Prostate gland (tissue), 2 donors: ENCODE measurements around the gene SLC38A6. TPM values are rescaled to one million over a fixed set of nuclear protein-coding genes. Genes with fewer than 3 reads are reported as not detected.

Experiments used
- DNase-seq: peaks from one replicate; pipeline ENCODE4 v3.0.0-alpha.2; 2019; ENCODE audit warnings: low spot score
- H3K27ac ChIP-seq, 2 donors: fragments of 200-600 bp; sonication (generic); 2 replicates each; pipeline ENCODE4 v1.5.1; 2017 to 2019
- H3K27me3 ChIP-seq: fragments of 200-600 bp; sonication (generic); replicated peaks from 2 replicates; pipeline ENCODE4 v1.5.1; 2019; ENCODE audit not compliant: insufficient read depth
- H3K36me3 ChIP-seq, 2 donors: fragments of 200-600 bp; sonication (generic); 1 replicate in 1 of 2; 2 replicates in 1 of 2; pipeline versions ENCODE4 v1.5.1 to v1.8.1; 2017 to 2019
- H3K4me1 ChIP-seq: fragments of 200-600 bp; sonication (generic); replicated peaks from 2 replicates; pipeline ENCODE4 v1.5.1; 2019
- H3K4me3 ChIP-seq, 2 donors: fragments of 200-600 bp; sonication (generic); 2 replicates each; pipeline ENCODE4 v1.5.1; 2017 to 2019
- H3K9me3 ChIP-seq: fragments of 200-600 bp; sonication (generic); 2 replicates; pipeline ENCODE4 v1.5.1; 2017
- CTCF ChIP-seq, 4 experiments: fragments of 200-600 bp in 2 of 4; fragments of 450-650 bp in 2 of 4; sonication (generic) in 2 of 4; IDR thresholded peaks; 1 replicate in 3 of 4; 2 replicates in 1 of 4; pipeline ENCODE4 v1.5.1; 2016 to 2019; ENCODE audit warnings: antibody characterized with exemption in 4 of 4, mild to moderate bottlenecking in 2 of 4, moderate library complexity in 2 of 4
- POLR2A ChIP-seq: fragments of 450-650 bp; IDR thresholded peaks from one replicate; pipeline ENCODE4 v1.6.1; 2016; ENCODE audit warnings: antibody characterized with exemption, mild to moderate bottlenecking
- POLR2AphosphoS5 ChIP-seq: sonication (generic); formaldehyde crosslinking; IDR thresholded peaks from one replicate; pipeline ENCODE4 v1.6.1; 2017; ENCODE audit warnings: antibody characterized with exemption
- WGBS: methylation state at CpG from one replicate; pipeline ENCODE4 v1.1.5; 2018; 5-methylcytosine and 5-hydroxymethylcytosine counted together
- intact Hi-C: fragments of 100-400 bp; cut with DNase I; formaldehyde crosslinking; loops from one replicate; pipeline ENCODE4 v1.14.2; 2022
- total RNA-seq, 2 donors: library from RNA; depleted of rRNA; stranded (reverse); fragments of >200 nt; gene quantifications; one replicate each; pipeline ENCODE4 v1.1.0, GENCODE V29; 2016

SLC38A6 gene
- total RNA-seq, 2 donors from 2014 or later: 13.7 to 15.1 TPM

- Histone ChIP-seq H3K36me3 (peaks cover 0 to 3% of the 10 kb centered on the region in 2 donors), H3K27ac (no peak overlapping the region), H3K4me1 (no peaks in the 10 kb centered on the region), H3K9me3 (no peaks in the 10 kb centered on the region), H3K27me3 (no peaks in the 10 kb centered on the region), H3K4me3 (no peak overlapping the region)
- TF ChIP-seq POLR2A: no peak
- no peak for TF ChIP-seq CTCF (IDR thresholded peaks at IDR 0.05)
- TF ChIP-seq POLR2AphosphoS5: no peak
- DNase-seq: no peak
- WGBS: 83% methylated on average over 1 of the region's 1 CpG
- intact Hi-C loops: loop anchor here (5.0 kb wide), 2 partner anchors 262 to 337 kb away; partner anchors contain the start of genes SIX1 and SIX4
Observed at GRCh38 chr14:60984196-60984595, 3.2 kb downstream of the SLC38A6 start.

GRCh38 chr14:60986500-60986899 is 5.5 kb downstream of the SLC38A6 start:
- no peaks in the 10 kb centered on the region for H3K4me1 ChIP-seq
- H3K36me3 ChIP-seq: peaks cover 0 to 3% of the 10 kb centered on the region in 2 donors
- no peak for TF ChIP-seq POLR2AphosphoS5
- no peak for TF ChIP-seq POLR2A
- TF ChIP-seq CTCF (IDR thresholded peaks at IDR 0.05): no peak
- no peaks in the 10 kb centered on the region for H3K27me3 ChIP-seq
- intact Hi-C loops: no loop called here
- no peak overlapping the region for H3K27ac ChIP-seq
- no peaks in the 10 kb centered on the region for H3K9me3 ChIP-seq
- DNase-seq: no peak
- 94% methylated on average over 2 of the region's 2 CpGs for WGBS
- H3K4me3 ChIP-seq: no peak overlapping the region

- no peaks in the 10 kb centered on the region for H3K4me1 ChIP-seq
- intact Hi-C loops: no loop called here
- H3K27me3 ChIP-seq: no peaks in the 10 kb centered on the region
- H3K36me3 ChIP-seq: peaks cover 0 to 3% of the 10 kb centered on the region in 2 donors
- no peak for TF ChIP-seq POLR2AphosphoS5
- no peak for TF ChIP-seq POLR2A
- no peak for TF ChIP-seq CTCF (IDR thresholded peaks at IDR 0.05)
- no peak for DNase-seq
- H3K4me3 ChIP-seq: no peak overlapping the region
- no peaks in the 10 kb centered on the region for H3K9me3 ChIP-seq
- H3K27ac ChIP-seq: no peak overlapping the region
- 94% methylated on average over 2 of the region's 2 CpGs for WGBS
Observed at GRCh38 chr14:60989599-60989998, 8.6 kb downstream of the SLC38A6 start.

GRCh38 chr14:60998617-60999016 is 17.6 kb downstream of the SLC38A6 start:
- Histone ChIP-seq H3K9me3 (no peaks in the 10 kb centered on the region), H3K27me3 (no peaks in the 10 kb centered on the region), H3K27ac (no peak overlapping the region), H3K4me1 (no peaks in the 10 kb centered on the region), H3K4me3 (no peak overlapping the region), H3K36me3 (no peaks in the 10 kb centered on the region)
- no peak for DNase-seq
- TF ChIP-seq CTCF (IDR thresholded peaks at IDR 0.05): no peak
- no peak for TF ChIP-seq POLR2AphosphoS5
- TF ChIP-seq POLR2A: no peak
- WGBS: 97% methylated on average over 9 of the region's 9 CpGs
- intact Hi-C loops: no loop called here

GRCh38 chr14:60999536-60999935 is 18.5 kb downstream of the SLC38A6 start:
- TF ChIP-seq CTCF (IDR thresholded peaks at IDR 0.05): no peak
- TF ChIP-seq POLR2A: no peak
- TF ChIP-seq POLR2AphosphoS5: no peak
- Histone ChIP-seq H3K9me3 (no peaks in the 10 kb centered on the region), H3K36me3 (no peaks in the 10 kb centered on the region), H3K4me3 (no peak overlapping the region), H3K27me3 (no peaks in the 10 kb centered on the region), H3K4me1 (no peaks in the 10 kb centered on the region), H3K27ac (no peak overlapping the region)
- DNase-seq: no peak
- intact Hi-C loops: no loop called here
- 96% methylated on average over 2 of the region's 2 CpGs for WGBS
